HG02623 (cell line): Measurements from ENCODE around the gene ABTB1.
"Not testable (repeated sequence)": the region's sequence is repeated elsewhere in the genome, so short reads cannot be mapped to it uniquely, and the experiment has no call there.

Source experiments
- ATAC-seq: cut with Tn5 transposase; IDR thresholded peaks from one replicate; pipeline ENCODE4 v1.9.1; 2021; ENCODE audit warnings: moderate library complexity; ENCODE audit not compliant: unreplicated experiment

The ABTB1 gene

DNA sequence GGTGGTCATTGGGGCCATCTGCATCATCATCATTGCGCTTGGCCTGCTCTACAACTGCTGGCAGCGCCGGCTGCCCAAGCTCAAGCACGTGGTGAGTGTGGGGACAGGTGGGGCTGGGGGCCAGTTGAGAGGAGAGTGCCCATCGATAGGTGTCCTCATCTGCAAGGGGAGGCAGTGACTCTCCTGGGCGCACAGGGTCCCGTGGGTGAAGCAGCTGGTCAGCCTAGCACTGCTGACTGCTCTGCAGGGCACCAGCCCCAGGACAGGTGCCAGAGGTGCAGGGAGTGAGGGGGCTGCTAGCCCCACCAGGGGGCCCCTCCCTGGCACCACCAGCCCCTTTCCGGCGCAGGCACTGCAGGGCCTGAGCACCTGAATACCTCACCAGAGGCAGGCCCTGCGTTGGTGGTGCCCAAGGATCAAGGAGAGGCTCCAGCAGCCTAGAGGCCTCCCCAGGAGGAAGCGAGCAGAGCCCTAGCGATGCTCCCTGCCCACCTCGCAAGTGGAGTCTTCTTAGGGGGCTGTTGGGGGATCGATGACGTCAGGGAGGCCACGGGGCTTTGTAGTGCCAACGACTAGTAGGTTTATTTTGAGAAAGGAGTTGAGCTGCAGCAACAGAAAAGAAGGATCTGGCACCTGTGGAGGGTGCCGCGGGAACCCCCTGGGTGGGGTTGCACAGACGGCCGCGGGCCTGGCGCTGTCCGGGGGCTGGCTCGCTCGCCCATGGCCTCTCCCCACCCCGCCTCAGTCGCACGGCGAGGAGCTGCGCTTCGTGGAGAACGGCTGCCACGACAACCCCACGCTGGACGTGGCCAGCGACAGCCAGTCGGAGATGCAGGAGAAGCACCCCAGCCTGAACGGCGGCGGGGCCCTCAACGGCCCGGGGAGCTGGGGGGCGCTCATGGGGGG lies 976 bp upstream of the ABTB1 start:
- ATAC-seq, result peak; percentile 11

DNA sequence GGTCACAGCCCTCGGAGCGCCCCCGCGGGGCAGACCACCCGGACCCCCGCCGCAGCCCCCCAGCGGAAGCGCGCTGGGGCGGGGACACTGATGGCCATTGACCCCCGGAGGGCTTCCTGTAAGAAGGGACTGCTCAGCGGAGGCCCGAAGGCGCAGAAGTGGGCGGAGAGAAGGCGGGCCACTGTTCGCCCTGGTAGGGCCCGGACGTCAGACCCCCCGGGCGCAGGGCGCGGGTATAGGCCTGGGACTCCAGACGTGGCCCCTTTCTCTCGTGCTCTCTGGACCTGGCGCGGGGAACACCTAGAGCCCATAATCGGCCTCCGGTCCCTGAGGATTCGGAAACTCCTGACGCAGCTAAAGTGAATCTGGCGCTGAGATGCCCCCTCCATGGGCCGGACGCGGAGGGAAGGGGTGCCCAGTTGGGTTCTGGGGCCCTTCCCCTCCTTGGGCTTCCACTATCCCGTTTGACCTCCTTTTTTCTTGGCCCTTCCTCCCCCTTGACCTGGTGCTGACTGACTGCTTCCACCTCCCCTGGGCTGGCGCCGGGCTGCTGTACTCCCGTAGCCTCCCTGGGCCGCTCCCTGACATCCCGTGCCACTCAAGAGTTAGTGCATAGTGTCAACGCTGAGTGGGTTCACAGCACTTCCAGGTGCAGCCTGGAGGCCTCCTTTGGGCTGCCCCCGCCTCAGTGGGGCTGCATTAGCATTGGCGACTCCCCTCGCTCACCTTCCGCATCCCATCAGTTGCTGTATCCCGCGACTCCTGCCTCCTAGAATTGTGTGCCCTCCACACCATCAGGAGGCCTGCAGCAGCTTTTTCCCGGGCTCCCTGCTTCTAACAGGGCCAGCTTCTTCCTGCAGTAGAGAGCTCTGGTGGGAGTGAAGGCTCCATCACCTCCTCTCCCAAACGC lies 694 bp downstream of the ABTB1 start:
- ATAC-seq, result peak; percentile 28

DNA sequence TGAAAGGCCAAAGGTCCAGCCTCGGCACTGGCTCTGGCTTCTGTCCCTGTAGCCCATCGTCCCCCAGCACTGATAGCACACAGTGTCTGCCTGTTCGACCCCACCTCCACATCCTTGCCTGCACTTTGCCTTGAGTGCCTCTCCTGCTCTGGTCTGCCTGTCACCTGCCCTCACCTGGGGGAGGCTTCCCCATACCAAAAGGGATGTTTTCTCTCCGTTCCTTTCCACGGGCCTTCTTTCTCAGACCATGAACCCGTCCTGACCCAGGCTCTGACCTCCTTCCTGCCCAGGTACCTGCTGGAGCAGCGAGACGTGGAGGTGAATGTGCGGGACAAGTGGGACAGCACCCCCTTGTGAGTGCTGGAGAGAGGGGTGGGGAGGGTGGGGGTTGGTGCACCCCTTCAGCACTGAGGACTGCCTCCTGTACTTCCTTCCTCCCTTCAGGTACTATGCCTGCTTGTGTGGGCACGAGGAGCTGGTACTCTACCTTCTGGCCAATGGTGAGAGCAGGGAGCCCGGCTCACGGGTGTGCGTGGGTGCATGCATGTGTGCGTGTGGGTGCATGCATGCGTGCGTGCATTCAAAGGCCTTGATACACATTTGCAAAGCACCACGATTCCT lies 1.5 kb downstream of the ABTB1 start:
- no peak for ATAC-seq

GRCh38 chr3:127674790-127675189 lies 2.0 kb downstream of the ABTB1 start:
- no peak for ATAC-seq

- no peak for ATAC-seq
These were observed 3.1 kb downstream of the ABTB1 start for GRCh38 chr3:127675651-127676391.

GRCh38 chr3:127676456-127676855 lies 3.7 kb downstream of the ABTB1 start:
- ATAC-seq, result no peak

DNA sequence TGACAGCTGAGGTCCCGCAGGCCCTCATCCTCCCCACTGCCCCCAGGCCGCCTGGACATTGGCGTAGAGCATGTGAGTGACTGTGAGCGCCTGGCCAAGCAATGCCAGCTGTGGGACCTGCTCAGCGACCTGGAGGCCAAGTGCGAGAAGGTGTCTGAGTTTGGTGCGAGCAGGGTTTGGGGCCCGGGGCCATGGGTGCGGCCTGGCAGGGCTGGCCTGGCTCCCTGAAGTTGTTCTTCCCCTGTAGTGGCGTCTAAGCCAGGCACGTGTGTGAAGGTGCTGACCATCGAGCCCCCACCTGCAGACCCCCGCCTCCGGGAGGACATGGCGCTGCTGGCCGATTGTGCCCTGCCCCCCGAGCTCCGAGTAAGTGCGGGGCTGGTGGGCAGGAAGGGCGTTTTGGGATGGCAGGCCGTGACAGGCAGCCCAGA lies 4.2 kb downstream of the ABTB1 start:
- ATAC-seq, result no peak

DNA sequence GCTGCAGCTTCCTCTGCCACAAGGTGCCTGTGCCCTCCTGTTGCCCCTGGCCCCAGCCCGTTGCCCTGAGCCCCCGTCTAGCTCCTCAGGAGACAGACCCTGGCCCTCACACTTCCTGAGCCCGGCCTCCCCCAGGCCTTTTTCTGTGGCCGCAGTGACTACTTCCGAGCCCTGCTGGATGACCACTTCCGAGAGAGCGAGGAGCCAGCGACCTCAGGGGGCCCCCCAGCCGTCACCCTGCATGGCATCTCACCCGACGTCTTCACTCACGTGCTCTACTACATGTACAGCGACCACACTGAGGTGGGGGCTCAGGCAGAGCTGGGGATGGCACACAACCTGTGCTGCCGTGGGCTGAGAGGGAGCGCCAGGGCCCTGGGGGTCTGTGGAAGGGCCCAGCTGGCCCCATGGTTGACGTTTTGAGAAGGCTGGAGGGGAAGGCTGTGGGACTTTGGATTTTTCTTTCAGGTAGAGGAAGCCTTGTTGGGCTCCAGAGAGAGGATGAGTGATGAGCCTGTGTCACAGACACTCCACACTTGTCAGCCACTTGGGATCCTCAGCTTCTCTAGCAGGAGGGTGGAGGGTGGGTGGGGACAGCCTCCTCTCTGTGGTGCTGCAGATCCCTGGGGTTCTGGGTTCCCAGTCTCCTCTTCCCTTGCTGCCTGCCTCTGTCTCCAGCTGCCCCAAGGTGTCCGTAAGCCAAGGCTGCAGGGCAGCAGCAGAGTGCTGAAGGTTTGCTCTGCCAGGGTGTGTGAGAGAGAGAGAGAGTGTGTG lies 5.0 kb downstream of the ABTB1 start:
- no peak for ATAC-seq

GRCh38 chr3:127678315-127678599 lies 5.5 kb downstream of the ABTB1 start:
- ATAC-seq, result no peak

GRCh38 chr3:127678611-127679533 lies 6.1 kb downstream of the ABTB1 start:
- no peak for ATAC-seq

GRCh38 chr3:127679534-127680145 lies 6.9 kb downstream of the ABTB1 start:
- ATAC-seq, result no peak

DNA sequence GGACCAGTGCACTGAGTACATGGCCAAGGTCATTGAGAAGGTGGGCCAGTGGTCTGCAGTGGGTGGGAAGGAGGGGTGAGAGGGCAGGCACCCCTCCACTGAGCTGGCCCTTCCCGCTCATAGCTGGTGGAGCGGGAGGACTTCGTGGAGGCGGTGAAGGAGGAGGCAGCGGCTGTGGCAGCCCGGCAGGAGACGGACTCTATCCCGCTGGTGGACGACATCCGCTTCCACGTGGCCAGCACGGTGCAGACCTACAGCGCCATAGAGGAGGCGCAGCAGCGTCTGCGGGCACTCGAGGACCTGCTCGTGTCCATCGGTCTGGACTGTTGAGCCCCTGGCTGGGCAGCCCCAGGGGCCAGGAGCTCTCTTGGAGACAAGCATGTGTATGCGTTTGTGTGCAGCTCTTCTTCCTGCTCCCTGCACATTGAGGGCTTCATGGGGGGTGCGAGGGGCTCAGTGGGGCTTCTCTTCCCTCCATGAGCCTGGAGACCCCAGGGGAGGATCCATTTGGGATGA lies 7.5 kb downstream of the ABTB1 start:
- no peak for ATAC-seq

DNA sequence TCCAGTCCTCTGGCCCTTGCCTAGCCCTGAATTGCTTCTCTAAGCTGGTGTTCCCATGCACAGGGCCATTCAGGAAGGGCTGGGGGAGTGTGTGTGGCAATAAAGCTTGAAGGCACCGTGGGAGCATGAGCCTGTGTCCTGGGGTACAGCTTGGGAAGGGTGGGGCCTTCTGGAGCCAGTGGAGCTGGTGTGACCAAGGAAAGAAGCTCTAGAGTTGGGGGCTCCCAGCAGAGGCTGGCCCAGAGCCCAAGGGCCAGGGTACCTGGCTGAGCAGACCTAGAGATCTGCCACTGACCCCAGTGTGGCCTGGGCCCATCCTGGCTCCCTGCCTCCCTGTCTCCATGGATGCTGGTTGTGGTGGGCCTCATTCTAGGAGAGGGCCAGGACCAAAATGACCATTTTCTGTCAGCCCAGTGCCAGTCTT lies 8.1 kb downstream of the ABTB1 start:
- ATAC-seq, result no peak

- not testable (repeated sequence) for ATAC-seq
These were observed 9.4 kb downstream of the ABTB1 start for GRCh38 chr3:127682175-127682554.

GRCh38 chr3:127682561-127682960 lies 9.8 kb downstream of the ABTB1 start:
- no peak for ATAC-seq

DNA sequence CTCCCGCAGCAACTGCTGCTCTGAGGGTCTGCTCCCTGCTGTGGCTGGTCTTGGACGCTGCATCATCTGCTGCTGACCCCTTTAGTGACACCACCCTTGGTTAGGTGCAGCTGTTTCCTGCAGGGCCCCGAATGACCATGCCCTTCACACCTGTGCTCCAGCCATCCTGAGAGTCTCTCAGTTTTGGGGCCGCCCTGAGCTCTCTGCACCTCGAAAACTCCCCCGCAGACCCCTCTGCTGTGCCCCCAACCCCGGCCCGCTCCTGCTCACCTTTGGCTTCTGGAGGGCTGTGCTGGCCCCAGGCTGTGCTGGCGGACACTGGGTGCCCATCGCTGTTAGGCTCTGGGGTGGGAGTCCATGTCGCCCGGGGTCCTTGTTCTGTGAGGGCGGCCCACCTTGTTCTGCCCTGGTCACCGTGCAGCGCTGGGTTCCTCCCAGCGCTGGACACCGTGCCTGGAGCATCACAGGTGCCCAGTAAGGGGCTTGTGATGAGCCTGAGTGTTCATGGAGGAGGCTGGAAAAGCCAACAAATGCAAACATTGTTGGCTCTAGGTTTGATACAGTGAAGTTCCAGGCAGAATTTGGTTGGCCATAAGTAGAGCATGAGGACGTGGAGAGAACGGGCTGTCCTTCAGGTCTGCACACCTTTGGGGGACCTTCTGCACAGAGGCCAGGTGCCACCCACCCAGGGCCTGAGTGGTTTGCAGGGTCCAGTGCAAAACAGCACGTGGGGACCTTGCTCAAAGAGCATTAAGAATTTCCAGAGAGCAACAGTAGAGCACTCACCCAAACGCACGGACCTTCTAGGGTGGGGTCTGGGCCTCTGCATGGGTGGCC lies 12.3 kb downstream of the ABTB1 start:
- no peak for ATAC-seq

- no peak for ATAC-seq
These were observed 13.2 kb downstream of the ABTB1 start for GRCh38 chr3:127685708-127686511.
